HL-60/S4 treated with phorbol 12-myristate 13-acetate at 8.2 ng/mL for 4 days and 3 days (cell line): ENCODE data around the gene GADD45B.

Experiments used
- in situ Hi-C: fragments of 300-500 bp; cut with MboI; formaldehyde crosslinking; loops from 2 replicates; pipeline ENCODE4 v1.15.0; 2022; ENCODE audit warnings: low sequenced_read_pairs

GADD45B gene

DNA sequence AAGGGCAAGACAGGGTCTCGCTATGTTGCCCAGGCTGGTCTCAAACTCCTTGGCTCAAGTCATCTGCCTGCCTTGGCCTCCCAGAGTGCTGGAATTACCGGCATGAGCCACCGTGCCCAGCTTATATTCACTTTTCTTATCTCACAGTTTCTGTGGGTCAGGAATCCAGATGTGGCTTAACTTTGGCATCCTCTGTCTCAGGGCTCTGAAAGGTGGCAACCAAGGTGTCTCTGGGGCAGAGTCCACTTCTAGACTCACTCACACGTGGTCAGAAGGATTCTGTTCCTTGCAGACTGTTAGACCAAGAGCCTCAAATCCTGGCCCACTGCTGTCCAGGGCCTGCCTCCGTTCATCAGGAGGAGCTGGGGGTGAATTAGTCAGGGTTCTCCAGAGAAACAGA is 11.5 kb upstream of the GADD45B start:
- in situ Hi-C loops, result loop anchor here (25.0 kb wide), 1 partner anchor 148 kb away; no protein-coding TSS in a partner anchor

DNA sequence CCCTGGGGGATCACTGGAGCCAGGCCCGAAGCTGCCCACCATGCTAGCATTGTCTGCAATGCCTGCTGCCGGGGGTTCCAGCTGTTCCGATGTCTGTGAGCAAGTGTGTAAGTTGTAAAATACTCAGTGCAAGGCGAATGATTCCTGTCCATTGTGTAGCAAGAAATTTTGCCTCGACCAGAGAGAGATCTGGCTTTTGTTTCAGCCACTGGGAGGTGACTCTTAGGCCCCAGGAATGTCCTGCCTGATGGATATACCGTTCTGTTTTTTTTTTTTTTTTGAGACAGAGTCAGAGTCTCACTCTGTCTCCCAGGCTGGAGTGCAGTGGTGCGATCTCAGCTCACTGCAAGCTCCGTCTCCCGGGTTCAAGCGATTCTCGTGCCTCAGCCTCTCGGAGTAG is 7.3 kb upstream of the GADD45B start:
- in situ Hi-C loops, result loop anchor here (25.0 kb wide), 1 partner anchor 144 kb away; no protein-coding TSS in a partner anchor

DNA sequence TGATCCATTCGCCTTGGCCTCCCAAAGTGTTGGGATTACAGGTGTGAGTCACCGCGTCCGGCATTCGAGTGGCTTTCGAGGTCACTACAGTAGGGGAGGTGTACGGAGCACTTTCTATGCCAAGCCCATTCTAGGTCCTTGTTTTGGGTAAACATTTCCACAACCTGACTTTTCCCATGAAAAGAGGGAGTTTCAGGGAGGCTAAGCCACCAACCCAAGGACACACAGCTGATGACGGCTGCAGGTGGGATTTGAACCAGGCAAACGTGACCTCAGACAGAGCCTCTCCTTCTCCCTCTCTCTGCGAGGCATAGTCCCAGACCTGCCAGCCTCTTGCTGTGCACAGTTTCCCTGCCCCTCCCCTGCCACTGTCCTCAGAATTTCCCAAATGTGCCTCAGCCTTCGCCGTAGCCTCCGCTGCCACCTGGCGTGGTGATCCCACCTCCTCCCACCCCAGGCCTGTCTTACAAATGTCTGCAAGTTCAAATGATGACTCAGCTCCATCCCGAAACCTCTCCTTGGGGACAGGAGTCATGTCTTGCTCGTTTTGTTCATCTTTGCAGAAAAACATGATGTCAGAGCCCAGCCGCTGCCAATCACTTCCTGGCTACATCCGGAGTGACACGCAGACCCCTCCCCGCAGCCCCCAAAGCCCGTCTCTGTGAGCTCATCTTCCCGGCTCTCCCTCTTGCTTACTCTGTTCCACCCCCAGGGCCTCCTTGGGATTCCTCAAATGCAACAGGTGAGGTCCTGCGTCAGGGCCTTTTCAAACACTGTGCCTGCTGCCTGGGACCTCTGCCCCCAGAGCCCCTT is 6.6 kb upstream of the GADD45B start:
- in situ Hi-C loops, result loop anchor here (25.0 kb wide), 1 partner anchor 143 kb away; no protein-coding TSS in a partner anchor

DNA sequence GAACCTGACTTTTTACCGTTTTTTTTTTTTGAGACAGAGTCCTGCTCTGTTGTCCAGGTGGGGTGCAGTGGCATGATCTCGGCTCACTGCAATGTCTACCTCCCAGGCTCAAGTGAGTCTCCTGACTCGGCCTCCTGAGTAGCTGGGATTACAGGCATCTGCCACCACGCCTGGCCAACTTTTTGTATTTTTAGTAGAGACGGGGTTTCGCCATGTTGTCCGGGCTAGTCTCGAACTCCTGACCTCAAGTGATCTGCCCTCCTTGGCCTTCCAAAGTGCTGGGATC is 6.1 kb upstream of the GADD45B start:
- in situ Hi-C loops, result loop anchor here (25.0 kb wide), 1 partner anchor 142 kb away; no protein-coding TSS in a partner anchor

DNA sequence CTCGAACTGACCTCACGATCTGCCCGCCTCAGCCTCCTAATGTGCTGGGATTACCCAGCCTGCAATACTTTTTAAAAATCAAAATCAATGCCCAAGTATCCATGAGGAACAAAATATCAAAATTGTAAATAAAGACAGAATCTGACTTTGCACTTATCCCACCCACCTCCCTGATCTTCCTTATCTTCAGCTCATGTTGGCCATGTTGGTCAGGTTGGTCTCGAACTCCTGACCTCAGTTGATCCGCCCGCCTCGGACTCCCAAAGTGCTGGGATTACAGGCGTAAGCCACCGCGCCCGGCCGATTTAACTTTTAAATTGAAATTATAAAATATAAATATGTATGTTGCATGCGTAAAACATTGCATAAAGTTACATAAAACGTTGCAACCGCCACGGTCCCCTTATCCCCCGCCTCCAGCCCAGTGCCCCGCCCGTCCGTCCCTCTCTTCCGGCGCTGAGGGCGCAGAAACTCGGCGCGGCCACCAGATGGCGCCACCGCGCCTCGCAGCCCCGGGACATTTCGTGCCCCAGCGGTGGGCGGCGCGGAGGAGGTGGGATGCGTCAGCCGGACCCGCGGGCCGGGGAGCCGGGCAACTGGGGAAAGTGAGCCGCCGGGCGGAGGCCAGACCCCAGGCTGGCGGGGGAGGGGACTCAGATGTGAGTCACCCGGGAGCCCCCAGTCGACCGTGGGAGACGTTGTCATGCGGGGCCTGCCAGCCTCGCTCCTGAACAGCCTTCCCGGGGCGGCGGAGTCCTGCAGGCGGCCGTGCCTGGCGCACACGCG is 1.5 kb upstream of the GADD45B start:
- in situ Hi-C loops, result loop anchor here (25.0 kb wide), 1 partner anchor 138 kb away; no protein-coding TSS in a partner anchor

DNA sequence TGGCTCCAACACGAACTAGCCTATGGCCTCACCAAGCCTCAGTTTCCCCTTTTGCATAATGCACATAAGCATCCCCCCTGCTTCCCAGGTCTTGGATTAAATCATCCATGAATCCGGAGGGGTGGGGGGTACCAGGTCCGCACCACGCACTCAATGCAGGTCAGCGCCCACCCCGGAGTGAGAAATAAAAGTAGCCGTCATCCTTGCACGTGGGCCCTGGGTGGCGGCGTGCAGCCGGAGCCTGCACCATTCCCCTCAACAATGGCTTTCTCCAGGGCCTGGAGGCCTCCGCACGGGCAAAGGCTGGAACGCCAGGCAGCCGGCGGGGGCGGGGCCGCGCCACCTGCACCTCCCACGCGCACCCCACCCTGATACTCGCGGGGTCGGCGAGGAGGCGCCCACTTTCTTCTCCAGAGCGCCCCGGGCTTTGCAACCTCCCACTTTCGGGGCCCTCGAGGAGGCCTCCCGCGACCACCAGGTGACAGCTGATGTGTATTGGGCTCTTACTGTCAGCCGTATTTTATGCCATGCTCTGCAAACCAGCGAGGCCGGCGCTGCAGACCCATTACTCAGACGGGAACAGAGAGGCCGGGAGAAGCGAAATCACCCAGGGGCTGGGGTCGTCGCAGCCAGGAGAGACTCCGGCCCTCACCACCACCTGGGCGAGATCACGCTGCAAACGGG is 767 bp upstream of the GADD45B start:
- in situ Hi-C loops, result no loop called here

DNA sequence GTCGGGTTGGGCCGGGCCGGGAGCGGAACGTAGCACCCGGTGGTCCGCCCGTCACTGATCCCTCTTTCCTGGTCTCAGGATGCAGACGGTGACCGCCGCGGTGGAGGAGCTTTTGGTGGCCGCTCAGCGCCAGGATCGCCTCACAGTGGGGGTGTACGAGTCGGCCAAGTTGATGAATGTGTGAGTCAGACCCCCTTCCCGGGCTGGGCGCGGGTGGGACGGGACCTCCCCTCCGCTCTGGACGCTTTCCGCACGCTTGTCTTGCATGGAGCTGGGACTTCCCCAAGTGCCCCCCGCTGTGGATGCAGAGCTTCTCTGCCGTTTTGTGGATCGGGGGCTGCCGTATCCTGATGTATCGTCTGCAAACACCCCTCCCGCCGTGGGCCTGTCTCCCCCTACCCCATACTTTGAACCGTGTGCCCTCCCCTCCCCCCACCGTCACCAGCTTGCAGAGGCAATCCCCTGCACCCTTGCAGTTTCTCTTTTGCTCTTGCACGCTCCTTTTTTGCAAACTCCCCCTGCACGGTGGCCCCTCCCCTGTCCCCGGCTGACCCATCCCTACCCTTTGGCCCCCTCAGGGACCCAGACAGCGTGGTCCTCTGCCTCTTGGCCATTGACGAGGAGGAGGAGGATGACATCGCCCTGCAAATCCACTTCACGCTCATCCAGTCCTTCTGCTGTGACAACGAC is 669 bp downstream of the GADD45B start:
- in situ Hi-C loops, result no loop called here

DNA sequence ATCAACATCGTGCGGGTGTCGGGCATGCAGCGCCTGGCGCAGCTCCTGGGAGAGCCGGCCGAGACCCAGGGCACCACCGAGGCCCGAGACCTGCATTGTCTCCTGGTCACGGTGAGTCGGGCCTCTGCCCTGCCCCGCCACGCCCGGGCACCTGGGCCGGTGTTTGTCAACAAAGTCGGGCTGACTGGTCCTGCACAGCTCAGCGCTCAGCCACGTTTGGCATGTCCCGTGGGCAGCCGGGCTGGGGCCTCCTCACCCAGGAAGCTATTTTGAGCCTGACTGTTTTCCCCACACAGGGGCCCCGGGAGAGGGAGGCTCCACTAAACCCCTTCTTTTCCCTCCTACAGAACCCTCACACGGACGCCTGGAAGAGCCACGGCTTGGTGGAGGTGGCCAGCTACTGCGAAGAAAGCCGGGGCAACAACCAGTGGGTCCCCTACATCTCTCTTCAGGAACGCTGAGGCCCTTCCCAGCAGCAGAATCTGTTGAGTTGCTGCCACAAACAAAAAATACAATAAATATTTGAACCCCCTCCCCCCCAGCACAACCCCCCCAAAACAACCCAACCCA is 1.3 kb downstream of the GADD45B start:
- in situ Hi-C loops, result no loop called here

DNA sequence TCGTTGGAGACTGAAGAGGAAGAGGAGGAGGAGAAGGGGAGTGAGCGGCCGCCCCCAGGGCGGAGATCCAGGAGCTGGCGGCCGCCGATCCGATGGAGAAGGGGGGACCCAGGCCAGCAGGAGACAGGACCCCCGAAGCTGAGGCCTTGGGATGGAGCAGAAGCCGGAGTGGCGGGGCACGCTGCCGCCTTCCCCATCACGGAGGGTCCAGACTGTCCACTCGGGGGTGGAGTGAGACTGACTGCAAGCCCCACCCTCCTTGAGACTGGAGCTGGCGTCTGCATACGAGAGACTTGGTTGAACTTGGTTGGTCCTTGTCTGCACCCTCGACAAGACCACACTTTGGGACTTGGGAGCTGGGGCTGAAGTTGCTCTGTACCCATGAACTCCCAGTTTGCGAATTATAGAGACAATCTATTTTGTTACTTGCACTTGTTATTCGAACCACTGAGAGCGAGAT is 1.8 kb downstream of the GADD45B start:
- in situ Hi-C loops, result no loop called here

DNA sequence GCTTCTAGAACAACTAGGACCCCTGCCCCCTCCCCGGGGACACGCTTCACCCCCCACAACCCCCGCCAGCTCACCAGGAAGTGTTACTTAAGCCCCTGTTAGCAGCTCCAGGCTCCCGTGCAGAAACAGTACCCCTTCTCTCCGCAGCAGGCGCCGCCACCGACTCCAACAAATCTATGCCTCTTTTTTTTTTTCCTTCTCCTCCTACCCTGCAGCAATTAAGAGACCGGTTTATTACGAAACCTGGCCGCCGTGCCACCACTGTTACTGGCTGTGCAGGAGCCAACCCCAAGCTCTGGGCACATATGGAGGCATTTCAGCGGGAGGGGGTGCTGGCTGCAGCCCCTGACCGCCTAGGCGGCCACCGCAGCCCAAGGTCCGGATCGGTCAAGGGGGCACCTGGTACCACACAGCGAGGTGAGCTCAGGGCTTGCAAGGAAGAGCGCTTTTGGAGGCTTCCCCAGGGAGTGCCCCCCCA is 2.4 kb downstream of the GADD45B start:
- in situ Hi-C loops, result no loop called here

DNA sequence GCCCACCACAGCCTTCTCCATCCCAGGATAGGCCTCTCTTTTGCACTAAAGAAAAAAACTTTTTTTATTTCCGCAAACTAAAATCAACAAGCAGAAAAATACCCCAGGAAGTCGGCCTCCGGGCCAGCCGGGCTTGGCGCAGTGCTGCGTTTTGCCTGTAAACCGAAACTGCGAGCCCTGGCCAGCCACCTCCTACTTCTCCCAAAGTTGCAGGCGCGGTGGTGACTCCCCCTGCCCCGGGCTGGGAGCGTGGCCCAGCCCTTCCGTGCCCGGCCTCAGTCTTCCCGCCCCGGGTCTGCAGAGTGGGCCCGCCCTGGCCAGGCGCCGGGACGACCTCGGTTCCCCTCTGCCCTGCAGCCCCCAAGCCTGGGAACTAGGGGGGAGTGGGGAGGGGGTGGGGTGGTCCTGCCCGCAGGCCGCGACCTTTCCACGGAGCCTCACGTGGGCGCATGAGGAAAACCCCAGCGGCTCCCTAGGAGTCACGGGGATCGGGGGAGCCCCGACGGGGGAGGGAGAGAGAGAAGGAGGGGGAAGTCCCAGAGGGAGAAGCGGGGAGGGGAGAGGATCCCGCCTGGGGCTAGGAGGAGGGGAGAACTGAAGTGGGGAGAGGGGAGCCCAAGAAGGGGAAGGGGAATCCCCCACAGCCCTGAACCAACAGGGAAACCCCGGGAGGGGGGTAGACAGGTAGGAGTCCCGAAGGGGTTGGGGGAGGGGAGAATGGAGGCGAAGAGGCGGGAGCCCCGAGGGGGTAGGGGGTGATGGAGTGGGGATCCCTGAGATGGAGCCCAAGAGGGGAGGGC is 3.0 kb downstream of the GADD45B start:
- in situ Hi-C loops, result no loop called here

DNA sequence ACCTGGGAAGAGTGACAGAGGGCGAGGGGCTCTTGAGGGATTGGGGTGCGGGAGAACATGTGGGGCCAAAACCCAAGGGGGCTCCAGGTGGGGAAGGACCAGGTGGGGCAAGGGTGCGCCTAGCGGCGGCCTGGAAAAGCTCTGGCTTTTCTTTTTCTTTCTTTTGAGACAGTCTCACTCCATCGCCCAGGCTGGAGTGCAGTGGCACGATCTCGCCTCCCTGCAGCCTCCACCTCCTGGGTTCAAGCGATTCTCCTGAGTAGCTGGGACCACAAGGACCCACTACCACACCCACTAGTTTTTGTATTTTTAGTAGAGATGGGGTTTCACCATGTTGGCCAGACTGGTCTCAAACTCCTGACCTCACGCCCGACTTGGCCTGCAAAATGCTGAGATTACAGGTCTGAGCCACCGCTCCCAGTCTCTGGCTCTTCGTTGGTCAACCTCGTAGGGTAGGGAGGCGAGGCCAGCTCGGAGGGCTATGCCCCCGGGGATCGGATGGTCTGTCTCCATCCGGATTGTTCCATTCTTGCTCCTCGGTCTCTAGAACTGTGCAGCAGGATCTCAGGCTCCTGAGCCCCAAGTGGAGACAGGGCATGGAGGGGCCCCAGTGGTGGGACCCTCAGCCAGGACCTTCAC is 3.7 kb downstream of the GADD45B start:
- in situ Hi-C loops, result no loop called here

DNA sequence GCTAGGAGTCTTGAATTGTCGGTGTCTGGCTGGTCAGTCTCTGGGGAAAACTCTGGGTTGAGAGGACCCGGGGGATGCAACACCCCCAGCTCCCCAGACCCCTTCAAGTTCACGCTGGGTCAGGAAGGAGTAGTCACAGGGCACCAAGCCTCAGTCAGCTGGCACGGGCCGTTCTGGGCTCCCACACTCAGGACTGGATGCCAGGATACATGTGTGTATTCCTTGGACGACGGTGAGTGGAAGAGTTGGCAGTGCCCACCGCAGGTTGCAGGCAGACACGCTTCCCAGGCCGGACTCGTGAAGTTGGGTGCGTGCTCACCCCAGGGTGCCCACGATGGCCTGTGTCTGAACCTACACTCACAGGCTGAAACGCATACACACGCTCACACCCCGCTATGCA is 5.5 kb downstream of the GADD45B start:
- in situ Hi-C loops, result no loop called here

DNA sequence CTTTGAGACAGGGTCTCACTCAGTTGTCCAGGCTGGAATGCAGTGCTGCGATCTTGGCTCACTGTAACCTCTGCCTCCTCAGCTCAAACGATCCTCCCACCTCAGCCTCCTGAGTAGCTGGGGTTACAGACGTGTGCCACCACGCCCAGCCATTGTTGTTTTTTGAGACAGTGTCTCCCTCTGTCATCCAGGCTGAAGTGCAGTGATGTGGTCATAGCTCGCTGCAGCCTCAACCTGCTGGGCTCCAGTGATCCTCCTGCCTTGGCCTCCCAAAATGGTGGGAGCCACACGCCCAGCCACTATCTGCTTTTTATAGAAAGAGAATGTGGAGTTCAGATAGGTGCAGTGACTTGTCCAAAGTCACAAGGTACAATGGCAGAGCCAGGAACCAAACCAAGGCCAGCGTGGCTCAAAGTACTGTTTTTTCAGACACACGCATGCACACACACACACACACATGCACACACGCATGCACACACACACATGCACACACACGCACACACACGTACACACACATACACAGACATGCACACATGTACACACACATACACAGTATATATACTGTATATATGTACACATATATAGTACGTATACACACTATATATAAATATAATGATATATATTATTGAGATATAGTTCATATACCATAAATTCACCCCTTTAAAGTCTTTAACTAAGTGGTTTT is 6.6 kb downstream of the GADD45B start:
- in situ Hi-C loops, result no loop called here

DNA sequence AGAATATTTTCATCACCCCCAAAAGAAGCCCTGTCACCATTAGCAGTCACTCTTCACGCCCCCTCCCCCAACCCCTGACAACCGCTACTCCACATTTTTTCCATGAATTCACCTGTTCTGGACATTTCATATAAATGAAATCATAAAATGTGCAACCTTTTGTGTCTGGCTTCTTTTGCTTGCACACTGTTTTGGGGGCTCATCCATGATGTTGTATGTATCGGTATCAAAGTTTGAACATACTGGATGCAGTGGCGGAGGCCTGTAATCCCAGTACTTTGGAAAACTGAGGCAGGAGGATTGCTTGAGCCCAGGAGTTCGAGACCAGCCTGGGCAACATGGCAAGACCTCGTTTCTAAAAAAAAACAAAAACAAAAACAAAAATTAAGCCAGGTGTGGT is 7.2 kb downstream of the GADD45B start:
- in situ Hi-C loops, result no loop called here

DNA sequence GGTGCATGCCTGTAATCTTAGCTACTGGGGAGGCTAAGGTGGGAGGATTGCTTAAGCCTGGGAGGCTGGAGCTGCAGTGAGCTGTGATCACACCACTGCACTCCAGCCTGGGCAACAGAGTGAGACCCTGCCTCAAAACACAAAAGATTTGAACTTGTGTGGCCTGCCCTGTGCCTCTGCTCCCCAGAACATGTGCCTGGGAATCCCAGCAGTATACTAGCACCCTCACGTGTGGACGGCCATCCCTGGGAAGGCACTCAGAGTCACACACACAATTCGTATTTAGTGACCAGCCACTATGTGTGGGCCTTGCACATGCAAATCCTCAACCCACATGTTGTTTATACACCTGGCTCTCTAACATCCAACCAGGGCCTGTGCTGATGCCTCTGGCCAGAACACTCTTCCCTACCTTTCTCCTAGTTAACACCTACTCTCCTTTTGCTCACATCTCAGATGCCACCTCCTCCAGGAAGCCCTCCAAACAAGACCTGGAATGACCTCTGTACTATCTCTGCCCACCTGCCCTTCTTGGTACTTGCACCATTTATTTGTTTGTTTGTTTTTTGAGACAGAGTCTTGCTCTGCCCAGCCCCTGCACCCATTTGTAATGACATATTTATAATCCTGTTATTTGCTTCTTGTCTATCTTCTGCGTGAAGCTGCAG is 7.7 kb downstream of the GADD45B start:
- in situ Hi-C loops, result no loop called here

DNA sequence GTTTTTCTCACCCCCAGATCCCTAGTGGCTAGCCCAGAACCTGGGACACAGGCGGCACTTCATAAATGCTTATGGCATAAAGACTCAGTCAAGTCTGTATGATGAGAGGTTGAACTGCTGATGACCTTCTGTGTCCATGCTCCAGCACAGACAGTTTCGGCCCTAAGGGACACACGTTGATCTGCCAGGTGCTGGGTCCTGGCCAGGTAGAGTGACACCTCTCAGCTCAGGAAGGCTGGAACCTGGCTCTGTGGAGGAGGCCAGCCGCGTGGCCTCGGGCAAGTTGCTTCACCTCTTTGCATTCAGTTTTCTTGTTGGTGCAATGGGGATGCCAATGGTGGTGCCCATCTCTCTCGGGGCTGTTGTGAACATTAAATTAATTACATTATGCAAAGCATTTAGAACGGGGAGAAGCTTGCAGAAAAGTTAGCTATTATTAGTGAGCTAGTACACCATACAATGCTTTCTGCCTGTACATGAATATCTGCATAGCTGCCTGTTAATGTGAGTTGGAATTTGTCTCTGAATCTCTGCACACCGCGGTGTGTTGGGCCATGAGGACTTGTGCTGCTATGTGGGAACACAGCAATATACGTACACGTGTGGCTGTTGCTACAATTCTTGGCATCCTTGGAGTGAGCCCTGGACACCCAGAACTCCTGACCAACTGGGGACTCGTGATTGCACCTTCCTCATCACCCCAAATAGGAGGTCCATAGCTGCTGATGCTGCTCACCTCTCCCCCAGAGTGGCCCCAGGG is 8.4 kb downstream of the GADD45B start:
- in situ Hi-C loops, result no loop called here
